GM18502 (cell line): ENCODE measurements around the gene ZNF133.
"Not testable (repeated sequence)": the region's sequence is repeated elsewhere in the genome, so short reads cannot be mapped to it uniquely, and the experiment has no call there.

Experiments
- ATAC-seq: cut with Tn5 transposase; IDR thresholded peaks from one replicate; pipeline ENCODE4 v1.9.1; 2021; ENCODE audit warnings: mild to moderate bottlenecking; ENCODE audit not compliant: unreplicated experiment, poor library complexity

Gene ZNF133

GRCh38 chr20:18287915-18288748 is at the start of gene ZNF133:
ZNF133 (plus strand) TSS chr20:18288527; CDS start chr20:18305687, 17,160 bp downstream.
- peak; percentile 98 for ATAC-seq

DNA sequence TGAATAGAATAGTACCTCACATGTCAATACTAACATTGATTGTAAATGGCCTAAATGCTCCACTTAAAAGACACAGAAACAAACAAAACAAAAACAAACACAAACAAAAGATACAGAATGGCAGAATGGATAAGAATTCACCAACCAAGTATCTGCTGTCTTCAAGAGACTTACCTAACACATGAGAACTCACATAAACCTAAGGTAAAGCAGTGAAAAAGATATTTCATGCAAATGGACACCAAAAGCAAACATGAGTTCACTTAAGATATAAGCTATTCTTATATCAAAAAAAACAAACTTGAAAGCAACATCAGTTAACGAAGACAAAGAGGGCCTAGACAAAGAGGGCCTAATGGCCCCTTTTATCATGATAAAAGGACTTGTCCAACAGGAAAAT is 47.3 kb upstream of the ZNF133 start:
- ATAC-seq, result no peak

DNA sequence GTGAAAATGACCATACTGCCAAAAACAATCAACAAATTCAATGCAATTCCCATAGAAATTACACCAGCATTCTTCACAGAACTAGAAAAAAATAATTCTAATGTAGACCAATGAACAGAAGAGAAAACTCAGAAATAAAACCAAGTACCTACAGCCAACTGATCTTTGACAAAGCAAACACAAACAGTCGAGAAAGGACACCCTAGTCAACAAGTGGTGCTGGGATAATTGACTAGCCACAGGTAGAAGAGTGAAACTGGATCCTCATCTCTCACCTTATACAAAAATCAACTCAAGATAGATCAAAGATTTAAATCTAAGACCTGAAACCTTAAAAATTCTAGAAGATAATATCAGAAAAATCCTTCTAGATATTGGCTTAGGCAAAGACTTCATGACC is 44.5 kb upstream of the ZNF133 start:
- ATAC-seq, result no peak

- ATAC-seq, result not testable (repeated sequence)
These were observed 39.8 kb upstream of the ZNF133 start for GRCh38 chr20:18248545-18248944.

GRCh38 chr20:18250217-18250616 is 38.1 kb upstream of the ZNF133 start:
- ATAC-seq, result no peak

DNA sequence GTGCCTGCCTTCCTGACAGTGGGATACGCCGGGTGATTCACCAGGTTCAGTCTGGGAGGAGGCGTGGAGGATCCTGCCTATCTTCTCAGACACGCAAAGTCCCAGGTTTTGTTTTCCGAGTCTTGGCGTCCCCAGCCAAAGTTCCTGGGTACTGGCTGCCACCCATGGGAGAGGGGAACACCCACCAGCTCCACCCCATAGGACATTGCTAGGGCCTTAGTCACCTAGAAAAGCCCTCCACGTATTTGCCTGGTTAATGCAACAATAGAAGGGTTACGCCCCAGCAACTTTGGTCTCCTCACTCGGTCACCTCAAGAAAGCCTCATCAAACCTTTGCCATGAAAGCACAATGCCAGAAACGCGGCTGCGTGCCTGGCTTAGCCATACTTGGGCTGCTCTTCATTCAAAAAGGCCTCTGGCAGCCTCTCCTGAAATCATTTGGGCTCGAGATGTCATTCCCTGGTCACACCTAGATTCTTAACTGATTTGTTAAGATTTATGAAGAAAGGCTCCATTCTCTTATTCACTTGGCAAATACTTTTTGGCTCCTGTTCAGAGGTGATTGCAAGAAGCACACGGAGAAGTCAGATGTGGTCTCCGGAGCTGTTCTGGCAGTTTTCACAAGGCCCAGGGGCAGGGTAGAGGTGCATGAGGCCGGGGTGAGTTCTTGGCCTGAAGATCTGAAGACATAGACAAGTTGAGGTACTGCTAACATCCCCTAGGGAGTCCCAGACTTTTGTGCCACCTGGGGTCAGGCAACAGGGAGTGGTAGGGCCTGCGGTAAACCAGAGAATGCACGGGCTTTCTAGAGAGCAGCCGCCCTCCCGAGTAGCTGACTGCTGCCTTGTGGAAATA is 35.5 kb upstream of the ZNF133 start:
- no peak for ATAC-seq

GRCh38 chr20:18254615-18255014 is 33.7 kb upstream of the ZNF133 start:
- no peak for ATAC-seq

DNA sequence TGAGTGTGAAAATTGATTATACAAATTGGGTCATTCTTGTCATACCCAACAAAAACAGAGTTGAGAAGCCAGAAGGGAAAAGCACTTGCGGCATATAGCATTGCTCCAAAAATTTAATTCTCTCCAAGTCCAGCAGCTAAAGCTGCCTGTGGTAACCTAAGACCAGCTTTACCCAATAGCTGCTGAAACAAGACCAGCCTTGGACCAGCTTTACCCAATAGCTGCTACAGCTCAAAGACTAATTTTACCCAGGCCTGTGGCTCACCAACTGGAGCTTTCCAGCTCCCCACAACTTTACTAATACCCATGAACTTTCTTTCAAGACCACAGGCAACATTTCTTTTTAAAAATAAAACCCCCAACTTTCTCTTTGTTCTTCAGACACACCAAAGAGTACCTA is 32.8 kb upstream of the ZNF133 start:
- ATAC-seq, result no peak

- no peak for ATAC-seq
These were observed 31.8 kb upstream of the ZNF133 start for GRCh38 chr20:18256440-18257090.

- no peak for ATAC-seq
These were observed 30.0 kb upstream of the ZNF133 start for GRCh38 chr20:18258126-18258860.

DNA sequence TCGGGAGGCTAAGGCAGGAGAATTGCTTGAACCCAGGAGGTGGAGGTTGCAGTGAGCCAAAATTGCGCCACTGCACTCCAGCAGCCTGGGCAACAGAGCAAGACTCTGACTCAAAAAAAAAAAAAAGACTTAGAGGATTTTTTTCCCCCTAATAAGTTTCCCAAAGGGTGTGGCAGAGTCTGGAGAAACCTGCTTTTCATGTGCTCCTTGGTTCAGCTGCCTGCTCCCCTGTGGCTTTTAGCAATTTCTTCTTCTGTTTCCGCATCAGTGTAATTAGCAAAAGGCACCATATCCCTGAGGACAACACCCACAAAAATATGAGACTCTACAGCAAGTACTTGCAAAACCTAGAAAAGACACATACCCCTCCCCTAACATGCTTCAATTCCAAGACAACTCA is 28.6 kb upstream of the ZNF133 start:
- ATAC-seq, result no peak

- ATAC-seq, result no peak
These were observed 24.6 kb upstream of the ZNF133 start for GRCh38 chr20:18263723-18264122.

DNA sequence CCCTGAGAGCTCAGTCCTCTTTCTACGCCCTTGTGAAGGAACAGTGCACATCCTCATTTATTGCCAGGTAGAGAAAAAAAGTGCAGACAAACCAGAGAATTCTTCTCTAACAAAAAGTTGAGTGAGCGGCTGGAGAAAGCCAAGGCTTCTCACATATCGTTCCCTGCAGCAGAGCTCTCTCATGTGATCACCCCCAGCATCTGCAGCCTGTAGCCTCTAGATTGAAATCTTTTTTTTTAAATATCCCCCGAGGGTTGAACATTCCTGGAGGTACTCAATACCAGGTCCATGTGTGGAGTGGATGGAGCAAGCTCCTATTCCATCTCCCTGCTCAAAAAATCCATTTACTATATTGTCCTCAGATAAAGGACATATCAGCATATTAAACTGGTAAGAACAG is 22.9 kb upstream of the ZNF133 start:
- ATAC-seq, result no peak

- no peak for ATAC-seq
These were observed 22.0 kb upstream of the ZNF133 start for GRCh38 chr20:18266282-18266681.

GRCh38 chr20:18267815-18268214 is 20.5 kb upstream of the ZNF133 start:
- ATAC-seq, result no peak

DNA sequence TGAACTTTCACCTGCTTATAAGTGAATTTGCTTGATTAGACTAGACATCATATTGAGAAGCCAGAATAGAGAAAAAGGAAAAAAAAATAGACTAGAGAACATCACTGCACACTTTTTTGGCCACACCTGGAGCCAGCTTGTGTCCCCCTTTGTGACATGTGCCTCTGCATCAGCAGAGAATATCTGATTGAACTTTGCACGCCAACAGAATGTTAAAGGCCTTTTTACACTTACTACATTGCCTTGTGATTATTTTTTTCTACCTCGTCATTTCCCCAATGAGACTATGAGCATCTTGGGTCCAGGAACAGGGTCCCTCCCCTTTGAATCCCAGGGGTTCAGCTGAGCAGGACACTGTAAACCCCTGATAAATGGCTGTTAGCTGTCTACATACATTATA is 17.2 kb upstream of the ZNF133 start:
- no peak for ATAC-seq

DNA sequence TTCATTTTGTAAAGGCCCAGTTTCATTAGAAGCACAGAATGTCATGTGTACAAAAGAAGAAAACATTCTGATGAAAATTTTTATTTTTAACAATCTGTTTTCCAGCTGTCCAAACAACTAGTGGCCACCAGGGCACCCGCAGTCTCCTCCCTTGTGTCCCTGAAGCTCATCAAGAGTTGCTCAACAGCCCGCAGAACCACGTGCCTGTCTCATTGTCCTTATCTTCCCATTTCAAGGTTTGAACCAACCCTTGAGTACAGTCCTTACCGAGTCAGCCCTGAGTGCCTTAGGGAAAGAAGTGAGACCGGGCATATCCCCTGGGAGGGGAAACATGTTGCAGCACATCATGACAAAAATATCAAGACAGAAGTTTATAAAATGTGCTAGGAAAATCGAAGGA is 15.9 kb upstream of the ZNF133 start:
- no peak for ATAC-seq

DNA sequence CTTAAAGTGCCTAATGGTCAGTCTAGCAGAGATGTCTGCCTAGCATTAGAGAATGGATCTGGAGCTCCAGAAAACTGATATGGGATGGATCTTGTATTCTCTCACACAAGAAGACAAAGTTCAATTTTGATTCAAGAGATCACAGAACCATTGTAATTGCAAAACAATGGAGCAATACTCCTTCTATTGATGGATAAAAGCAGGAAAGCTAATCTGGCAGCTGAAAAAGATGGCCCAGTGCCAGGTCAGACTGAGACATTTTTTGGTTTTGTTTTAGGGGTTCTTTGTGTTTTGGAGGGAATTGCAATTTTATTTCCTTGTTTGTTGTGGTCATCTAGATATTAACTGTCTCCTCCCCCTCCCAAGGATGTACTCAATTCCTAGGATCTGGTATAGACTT is 14.6 kb upstream of the ZNF133 start:
- no peak for ATAC-seq

GRCh38 chr20:18275960-18276359 is 12.4 kb upstream of the ZNF133 start:
- not testable (repeated sequence) for ATAC-seq

GRCh38 chr20:18276821-18277220 is 11.5 kb upstream of the ZNF133 start:
- ATAC-seq, result no peak
